K562 (cell line): ENCODE measurements around the gene KLK11. TPM values are rescaled to one million over a fixed set of nuclear protein-coding genes. Genes with fewer than 3 reads are reported as not detected.
A peak's percentile ranks its signal among the peaks of the same experiment; 100 is the strongest.

Source experiments
- ATAC-seq: fragments of 200-7000 bp; cut with Tn5 transposase; 3 replicates; pipeline ENCODE4 v1.9.1; 2020; ENCODE audit warnings: moderate library complexity
- BruUV-seq: library from RNA; stranded (reverse); fragments of 400-500 nt; replicated peaks from 2 replicates; lab custom pipeline; 2021; lab: Mats Ljungman, UMichigan
- CTCF ChIA-PET: fragments of 300-600 bp; formaldehyde crosslinking; extraction: SDS; loops from one replicate; lab custom pipeline; 2021; ENCODE audit warnings: low intra/inter-chr PET ratio; lab: Yijun Ruan, JAX
- POLR2A ChIA-PET: fragments of 300-600, 350-650 bp; sonication (Branson Sonifier 250); formaldehyde crosslinking; extraction: SDS; loops from one replicate; lab custom pipeline; 2021; ENCODE audit warnings: antibody characterized with exemption, inconsistent platforms; lab: Yijun Ruan, JAX
- DNase-seq, 4 experiments: peaks; one replicate each; pipeline versions ENCODE4 v3.0.0 to v3.0.0-alpha.2; 2011 to 2018; ENCODE audit warnings: low spot score in 3 of 4, mixed read lengths in 3 of 4; ENCODE audit errors: extremely low read depth in 1 of 4
- FAIRE-seq: peaks from 2 replicates; lab custom pipeline; 2011; peaks lifted over from hg19 to GRCh38; lab: Jason Lieb, UNC
- H2AFZ ChIP-seq: 2 replicates; pipeline ENCODE4 v1.6.0; 2011; ENCODE audit warnings: low read depth, low read length, control low read depth, inconsistent platforms
- H3K27ac ChIP-seq: fragments of 200-600 bp; 3 replicates; pipeline ENCODE4 v1.8.0; 2011; ENCODE audit warnings: low read depth, mild to moderate bottlenecking, control low read depth, inconsistent platforms, low read length, moderate library complexity, mixed read lengths; ENCODE audit errors: extremely low read depth
- H3K27me3 ChIP-seq, 2 experiments: fragments of 300-600 bp in 1 of 2; 2 replicates in 1 of 2; 3 replicates in 1 of 2; pipeline versions ENCODE4 v1.6.0 to v1.8.0; 2011; ENCODE audit warnings: inconsistent platforms in 2 of 2, low read length in 2 of 2, mild to moderate bottlenecking in 1 of 2, mixed read lengths in 1 of 2, moderate library complexity in 1 of 2; ENCODE audit not compliant: control insufficient read depth in 2 of 2, insufficient read depth in 2 of 2
- H3K36me3 ChIP-seq: fragments of 300-600 bp; 3 replicates; pipeline ENCODE4 v1.8.0; 2011; ENCODE audit warnings: mild to moderate bottlenecking, low read length, inconsistent platforms; ENCODE audit not compliant: control insufficient read depth, insufficient read depth
- H3K4me1 ChIP-seq, 2 experiments: fragments of 200-600 bp in 1 of 2; replicated peaks in 1 of 2; 2 replicates in 1 of 2; 3 replicates in 1 of 2; pipeline versions ENCODE4 v1.5.1 to v1.8.0; 2011; ENCODE audit warnings: inconsistent platforms in 2 of 2, low read length in 2 of 2, mild to moderate bottlenecking in 1 of 2, mixed read lengths in 1 of 2, moderate library complexity in 1 of 2; ENCODE audit not compliant: control insufficient read depth in 2 of 2, insufficient read depth in 2 of 2
- H3K4me2 ChIP-seq: 2 replicates; pipeline ENCODE4 v1.6.1; 2011; ENCODE audit warnings: low read length, control low read depth, inconsistent platforms, mixed read lengths; ENCODE audit not compliant: insufficient read depth
- H3K4me3 ChIP-seq: fragments of 200-600 bp; sonication (generic), shearing (Covaris generic); 2 replicates; pipeline ENCODE4 v1.5.1; 2016; ENCODE audit warnings: control low read depth, inconsistent platforms
- H3K79me2 ChIP-seq: fragments of 200-600 bp; 3 replicates; pipeline ENCODE4 v1.8.0; 2011; ENCODE audit warnings: low read length, inconsistent platforms; ENCODE audit not compliant: control insufficient read depth, insufficient read depth
- H3K9ac ChIP-seq, 2 experiments: 2 replicates each; pipeline versions ENCODE4 v1.6.0 to v1.6.1; 2011; ENCODE audit warnings: low read depth in 2 of 2, low read length in 2 of 2, control low read depth in 1 of 2, inconsistent platforms in 1 of 2, mild to moderate bottlenecking in 1 of 2, mixed read lengths in 1 of 2; ENCODE audit not compliant: insufficient read depth in 1 of 2
- H3K9me1 ChIP-seq: one replicate; pipeline ENCODE4 v1.6.0; 2011; ENCODE audit warnings: inconsistent platforms, mild to moderate bottlenecking, low read length, moderate library complexity; ENCODE audit not compliant: control insufficient read depth, insufficient read depth
- H3K9me3 ChIP-seq: replicated peaks from 2 replicates; pipeline ENCODE4 v1.5.1; 2011; ENCODE audit warnings: low read depth, low read length, inconsistent platforms; ENCODE audit not compliant: control insufficient read depth, insufficient read depth
- H4K20me1 ChIP-seq: replicated peaks from 2 replicates; pipeline ENCODE4 v1.6.1; 2011; ENCODE audit warnings: low read length, inconsistent platforms, mixed read lengths; ENCODE audit not compliant: control insufficient read depth, insufficient read depth
- E2F3 ChIP-seq: fragments of 250-450 bp; sonication (Bioruptor Pico); IDR thresholded peaks from 2 replicates; pipeline ENCODE4 v1.4.0; 2020; ENCODE audit warnings: mild to moderate bottlenecking
- EP300 ChIP-seq: IDR thresholded peaks from 2 replicates; pipeline ENCODE4 v1.6.1; 2012; ENCODE audit warnings: low read length, improper control_type of control experiment
- MTA3 ChIP-seq: fragments of 450-650 bp; formaldehyde crosslinking; IDR thresholded peaks from 2 replicates; pipeline ENCODE4 v1.6.1; 2017; ENCODE audit warnings: mild to moderate bottlenecking, borderline replicate concordance
- RERE ChIP-seq: sonication (generic); formaldehyde crosslinking; IDR thresholded peaks from 2 replicates; pipeline ENCODE4 v1.8.0; 2023; ENCODE audit warnings: missing genetic modification reagents, mild to moderate bottlenecking, borderline replicate concordance
- RHOXF2B ChIP-seq: fragments of 250-450 bp; sonication (Bioruptor Pico); conservative IDR thresholded peaks from 2 replicates; pipeline ENCODE4 v1.5.1; 2021
- WGBS: fragments of 100-300 bp; shearing (Covaris generic); methylation state at CpG from one replicate; pipeline ENCODE4 v1.1.6; 2016; ENCODE audit warnings: low coverage, mixed read lengths; ENCODE audit not compliant: insufficient coverage; ENCODE audit errors: missing lambda C conversion rate; 5-methylcytosine and 5-hydroxymethylcytosine counted together
- in situ Hi-C: fragments of 300-500 bp; cut with MboI; formaldehyde crosslinking; loops from 4 replicates; pipeline ENCODE4 v1.15.0; 2018; ENCODE audit warnings: inconsistent platforms, mixed read lengths
- intact Hi-C: fragments of 100-400 bp; cut with micrococcal nuclease; formaldehyde crosslinking; loops from 2 replicates; pipeline ENCODE4 v1.14.2; 2022
- polyA plus RNA-seq, 8 experiments: library from polyadenylated mRNA; depleted of rRNA in 4 of 8; stranded (reverse) in 5 of 8; unstranded in 3 of 8; fragments of >200 nt; fragmentation: Nextera tagmentation in 2 of 8; fragmentation: Illumina TruSeq in 1 of 8; extraction: Ambion mirVana in 2 of 8; extraction: Trizol in 1 of 8; gene quantifications; 2 replicates each; pipeline versions ENCODE4 v1.2.1 to v1.2.3, GENCODE V29; 2011 to 2014; ENCODE audit warnings: inconsistent platforms in 1 of 8, missing spikeins in 1 of 8
- total RNA-seq, 7 experiments: library from RNA; depleted of rRNA in 6 of 7; stranded (reverse); fragments of >200 nt in 6 of 7; fragmentation: Illumina TruSeq in 2 of 7; extraction: Trizol in 2 of 7; gene quantifications; 2 replicates each; pipeline versions ENCODE4 v1.2.1 to v1.2.3, GENCODE V29; 2011 to 2021; ENCODE audit warnings: low replicate concordance in 1 of 7

Gene KLK11
- total and polyA plus RNA-seq, 9 of the 15 experiments (the other 6 are each of a cell fraction or from before 2014, with no cell fraction given) = not detected

- Histone ChIP-seq H3K4me1 (peaks cover 19 to 32% of the 10 kb centered on the region in 2 experiments; a peak in 4 of 5 replicates), H3K9ac (peak within 1 kb of the TSS; percentile 53 to 87), H3K9me3 (no peaks in the 10 kb centered on the region), H3K9me1 (no peaks in the 10 kb centered on the region), H3K27ac (peak within 1 kb of the TSS; percentile 38; the same call in 1 of the 3 replicates), H3K4me2 (peak within 1 kb of the TSS; percentile 88), H3K27me3 (peaks cover 0 to 11% of the 10 kb centered on the region in 2 experiments; a peak in 3 of 5 replicates), H3K36me3 (no peaks in the 10 kb centered on the region), H3K4me3 (peak within 1 kb of the TSS; percentile 26), H4K20me1 (no peaks in the 10 kb centered on the region), H2AFZ (peak within 1 kb of the TSS; percentile 97), H3K79me2 (no peaks in the 10 kb centered on the region)
- 29% methylated on average over 7 of the region's 7 CpGs for WGBS
- DNase-seq (no peak), ATAC-seq (no peak), FAIRE-seq (no peak)
- in situ Hi-C loops (no loop called here), intact Hi-C loops (no loop called here)
- ChIA-PET CTCF (no interaction called here), POLR2A (interaction anchor here (0.6 to 1.8 kb wide), 3 partner anchors 54 to 197 kb away, joined by 3 to 11 read pairs (median 3); no protein-coding TSS in a partner anchor)
- TF ChIP-seq RERE (CRISPR knock-in tag) (no peak), E2F3 (CRISPR knock-in tag) (no peak), MTA3 (no peak), RHOXF2B (CRISPR knock-in tag) (no peak), EP300 (no peak)
- no TSS peak for BruUV-seq
Observed at GRCh38 chr19:51001515-51001914, 24.9 kb downstream of the KLK11 start, which contains the start of gene KLK8. KLK8 (minus strand) TSS chr19:51001604; CDS start chr19:51001167, 437 bp downstream.
